ENCODE results near the gene MYO1A. TPM values are rescaled to one million over a fixed set of nuclear protein-coding genes. Genes with fewer than 3 reads are reported as not detected.
A peak's percentile ranks its signal among the peaks of the same experiment; 100 is the strongest.

The MYO1A gene
- total and polyA plus RNA-seq, 2 donors (not counting 1 experiment from before 2014, with no cell fraction given), result 0.55 to 1.3 TPM

GRCh38 chr12:57087691-57088353 lies 37.9 kb upstream of the MYO1A start:
- Histone ChIP-seq H4K20me1 (ENCODE audit: control insufficient read depth, insufficient read depth, low read length, poor library complexity, severe bottlenecking) (no peaks in the 10 kb centered on the region), H3K27me3 (replicated peaks in 1 of 4; ENCODE audit: control extremely low read depth in 1 of 4, control insufficient read depth in 3 of 4, insufficient read depth in 4 of 4, low read length in 3 of 4) (no peaks in the 10 kb centered on the region), H3K4me1 (ENCODE audit: control insufficient read depth in 2 of 2, insufficient read depth in 2 of 2, low read length in 2 of 2) (peaks cover 11 to 33% of the 10 kb centered on the region in 2 donors), H3K4me3 (ENCODE audit: control extremely low read depth in 1 of 5, extremely low read depth in 1 of 5, insufficient read depth in 1 of 5, low read depth in 2 of 5, low read length in 4 of 5) (peak overlapping the region; percentile 75 to 100 (median 77)), H3K36me3 (replicated peaks in 1 of 2; ENCODE audit: control extremely low read depth in 1 of 2, control insufficient read depth in 1 of 2, extremely low read depth in 1 of 2, insufficient read depth in 2 of 2, low read length in 1 of 2) (peaks cover 0 to 8% of the 10 kb centered on the region in 2 experiments), H3K79me2 (ENCODE audit: control insufficient read depth, insufficient read depth, low read length) (peaks cover 16% of the 10 kb centered on the region), H2AFZ (ENCODE audit: insufficient read depth, low read depth, low read length, poor library complexity, severe bottlenecking) (peak overlapping the region; percentile 61), H3K9me3 (ENCODE audit: control extremely low read depth in 1 of 3, control insufficient read depth in 2 of 3, insufficient read depth in 1 of 3, low read length in 2 of 3) (no peaks in the 10 kb centered on the region), H3K27ac (ENCODE audit: low read length in 2 of 2) (peak overlapping the region; percentile 98 to 99), H3K4me2 (replicated peaks; ENCODE audit: low read depth, low read length, poor library complexity, severe bottlenecking) (peak overlapping the region; percentile 90), H3K9ac (ENCODE audit: low read length) (peak overlapping the region; percentile 96)
- Mint-ChIP-seq H3K27ac (peak overlapping the region; percentile 91), H3K9me3 (ENCODE audit: insufficient read depth) (no peaks in the 10 kb centered on the region), H3K27me3 (no peaks in the 10 kb centered on the region), H3K4me3 (peak overlapping the region; percentile 92), H3K4me1 (peaks cover 50% of the 10 kb centered on the region)
- peak; percentile 89 for DNase-seq
- ATAC-seq (ENCODE audit: low read depth), result peak; percentile 44
- ChIA-PET POLR2A (interaction anchor here (0.7 to 4.8 kb wide), 8 partner anchors 9 to 400 kb away, joined by 3 to 139 read pairs (median 8); partner anchors contain the start of genes NEMP1, PTGES3 and STAT6), CTCF (interaction anchor here (15.0 to 18.5 kb wide), 2 partner anchors 13 to 19 kb away, joined by 246 to 406 read pairs; partner anchors contain the start of genes NEMP1 and STAT6)
- intact Hi-C loops (cut with micrococcal nuclease), result loop anchor here (1.0 to 10.0 kb wide), 8 partner anchors 9 to 667 kb away; partner anchors contain the start of genes BAZ2A, CDK4, DDIT3 and LRP1
- TF ChIP-seq EZH2 (IDR thresholded peaks at IDR 0.05; ENCODE audit: borderline replicate concordance, insufficient read depth, low read depth, low read length, poor library complexity, severe bottlenecking) (no peak), CTCF (IDR thresholded peaks at IDR 0.05) (no peak)
- 1% methylated on average over 26 of the region's 37 CpGs for WGBS (ENCODE audit: insufficient coverage)

Data from B cell (primary cell).